ENCODE data around the gene PAIP2.

Gene PAIP2

GRCh38 chr5:139296198-139296597 lies 45.5 kb upstream of the PAIP2 start:
- H3K36me3 ChIP-seq (ENCODE audit: control insufficient read depth, insufficient read depth, low read length), result no peaks in the 10 kb centered on the region; the same call in 1 of the 2 replicates
- H3K4me3 ChIP-seq (replicated peaks; ENCODE audit: low read depth, low read length), result peak overlapping the region; percentile 96
- TF ChIP-seq CTCF (IDR thresholded peaks at IDR 0.05; ENCODE audit: insufficient read depth, low read length, poor library complexity, severe bottlenecking), result no peak
- no peaks in the 10 kb centered on the region for H3K27me3 ChIP-seq (replicated peaks; ENCODE audit: control insufficient read depth, insufficient read depth, low read length)
- no peak for DNase-seq (ENCODE audit: extremely low read depth, insufficient read length)

- TF ChIP-seq CTCF (IDR thresholded peaks at IDR 0.05; ENCODE audit: insufficient read depth, low read length, poor library complexity, severe bottlenecking), result no peak
- H3K36me3 ChIP-seq (ENCODE audit: control insufficient read depth, insufficient read depth, low read length), result no peaks in the 10 kb centered on the region; the same call in 1 of the 2 replicates
- DNase-seq (ENCODE audit: extremely low read depth, insufficient read length), result no peak
- no peaks in the 10 kb centered on the region for H3K27me3 ChIP-seq (replicated peaks; ENCODE audit: control insufficient read depth, insufficient read depth, low read length)
- H3K4me3 ChIP-seq (replicated peaks; ENCODE audit: low read depth, low read length), result peak overlapping the region; percentile 18
These were observed 44.8 kb upstream of the PAIP2 start for GRCh38 chr5:139296862-139297326.

GRCh38 chr5:139297439-139298133 lies 44.1 kb upstream of the PAIP2 start:
- Histone ChIP-seq H3K36me3 (ENCODE audit: control insufficient read depth, insufficient read depth, low read length) (no peaks in the 10 kb centered on the region; the same call in 1 of the 2 replicates), H3K4me3 (replicated peaks; ENCODE audit: low read depth, low read length) (no peak overlapping the region)
- TF ChIP-seq CTCF (IDR thresholded peaks at IDR 0.05; ENCODE audit: insufficient read depth, low read length, poor library complexity, severe bottlenecking), result no peak

GRCh38 chr5:139298242-139298641 lies 43.4 kb upstream of the PAIP2 start:
- H3K4me3 ChIP-seq (replicated peaks; ENCODE audit: low read depth, low read length), result no peak overlapping the region
- no peaks in the 10 kb centered on the region; the same call in 1 of the 2 replicates for H3K36me3 ChIP-seq (ENCODE audit: control insufficient read depth, insufficient read depth, low read length)
- no peak for TF ChIP-seq CTCF (IDR thresholded peaks at IDR 0.05; ENCODE audit: insufficient read depth, low read length, poor library complexity, severe bottlenecking)
- DNase-seq (ENCODE audit: extremely low read depth, insufficient read length), result no peak
- H3K27me3 ChIP-seq (replicated peaks; ENCODE audit: control insufficient read depth, insufficient read depth, low read length), result no peaks in the 10 kb centered on the region

More at GRCh38 chr5:139297439-139298133, 44.1 kb upstream of the PAIP2 start:
- no peak for DNase-seq (ENCODE audit: extremely low read depth, insufficient read length)
- no peaks in the 10 kb centered on the region for H3K27me3 ChIP-seq (replicated peaks; ENCODE audit: control insufficient read depth, insufficient read depth, low read length)

GRCh38 chr5:139299486-139299885 lies 42.2 kb upstream of the PAIP2 start:
- Histone ChIP-seq H3K4me3 (replicated peaks; ENCODE audit: low read depth, low read length) (no peak overlapping the region), H3K27me3 (replicated peaks; ENCODE audit: control insufficient read depth, insufficient read depth, low read length) (no peaks in the 10 kb centered on the region), H3K36me3 (ENCODE audit: control insufficient read depth, insufficient read depth, low read length) (no peaks in the 10 kb centered on the region; the same call in 1 of the 2 replicates)
- DNase-seq (ENCODE audit: extremely low read depth, insufficient read length), result no peak
- TF ChIP-seq CTCF (IDR thresholded peaks at IDR 0.05; ENCODE audit: insufficient read depth, low read length, poor library complexity, severe bottlenecking), result no peak
